Uterus (tissue), 4 donors: Measurements from ENCODE around the gene TAGLN2. TPM values are rescaled to one million over a fixed set of nuclear protein-coding genes. Genes with fewer than 3 reads are reported as not detected.

Experiments
- DNase-seq, 2 donors: peaks; one replicate each; pipeline ENCODE4 v3.0.0-alpha.2; 2019 to 2020
- H3K27ac ChIP-seq, 2 donors: fragments of 200-600 bp; sonication (generic); 1 replicate in 1 of 2; 2 replicates in 1 of 2; pipeline ENCODE4 v1.5.1; 2016 to 2018
- H3K27me3 ChIP-seq, 2 donors: fragments of 200-600 bp; sonication (generic); one replicate each; pipeline ENCODE4 v1.5.1; 2018 to 2019; ENCODE audit warnings: control low read depth in 1 of 2
- H3K36me3 ChIP-seq, 2 donors: fragments of 200-600 bp; sonication (generic); one replicate each; pipeline ENCODE4 v1.5.1; 2019; ENCODE audit warnings: control low read depth in 1 of 2
- H3K4me1 ChIP-seq, 2 donors: fragments of 200-600 bp; sonication (generic); one replicate each; pipeline ENCODE4 v1.5.1; 2018 to 2019; ENCODE audit warnings: control low read depth in 1 of 2
- H3K4me3 ChIP-seq, 2 donors: fragments of 200-600 bp; sonication (generic); 1 replicate in 1 of 2; 2 replicates in 1 of 2; pipeline ENCODE4 v1.5.1; 2018 to 2019; ENCODE audit warnings: mild to moderate bottlenecking in 1 of 2
- H3K9me3 ChIP-seq, 2 donors: fragments of 200-600 bp; sonication (generic); one replicate each; pipeline ENCODE4 v1.5.1; 2019; ENCODE audit warnings: control low read depth in 1 of 2
- POLR2A ChIP-seq, 2 donors: fragments of 450-650 bp; IDR thresholded peaks; one replicate each; pipeline ENCODE4 v1.6.1; 2016; ENCODE audit warnings: antibody characterized with exemption in 2 of 2, mild to moderate bottlenecking in 1 of 2, moderate library complexity in 1 of 2
- intact Hi-C: fragments of 100-400 bp; cut with DNase I; formaldehyde crosslinking; loops from one replicate; pipeline ENCODE4 v1.15.1; 2023; ENCODE audit warnings: low total_unique reads
- total RNA-seq, 4 donors: library from RNA; depleted of rRNA in 3 of 4; stranded (reverse); fragments of >200 nt in 3 of 4; gene quantifications; one replicate each; pipeline versions ENCODE4 v1.1.0 to v1.2.4, GENCODE V29; 2014 to 2023
- TF ChIP-seq, protein P1 (sequence below), 4 experiments: fragments of 200-600 bp in 2 of 4; fragments of 450-650 bp in 2 of 4; sonication (generic) in 2 of 4; IDR thresholded peaks; one replicate each; pipeline ENCODE4 v1.5.1; 2016 to 2019; ENCODE audit warnings: antibody characterized with exemption in 4 of 4, mild to moderate bottlenecking in 2 of 4, moderate library complexity in 1 of 4
- donor health status: DM: yes; HTN: yes; CAD: no.

TAGLN2 gene
- total RNA-seq, 4 donors from 2014 or later: 113 to 246 (median 197) TPM

- Histone ChIP-seq H3K4me1 (no peaks in the 10 kb centered on the region), H3K9me3 (no peaks in the 10 kb centered on the region), H3K4me3 (no peak overlapping the region), H3K27ac (no peak overlapping the region), H3K36me3 (no peaks in the 10 kb centered on the region), H3K27me3 (no peaks in the 10 kb centered on the region)
- intact Hi-C loops: loop anchor here (2.0 kb wide), 1 partner anchor 55 kb away; no protein-coding TSS in a partner anchor
- peak in 1 of 2 donors; percentile 11 for TF ChIP-seq POLR2A (IDR thresholded peaks at IDR 0.05)
- TF ChIP-seq, protein P1, sequence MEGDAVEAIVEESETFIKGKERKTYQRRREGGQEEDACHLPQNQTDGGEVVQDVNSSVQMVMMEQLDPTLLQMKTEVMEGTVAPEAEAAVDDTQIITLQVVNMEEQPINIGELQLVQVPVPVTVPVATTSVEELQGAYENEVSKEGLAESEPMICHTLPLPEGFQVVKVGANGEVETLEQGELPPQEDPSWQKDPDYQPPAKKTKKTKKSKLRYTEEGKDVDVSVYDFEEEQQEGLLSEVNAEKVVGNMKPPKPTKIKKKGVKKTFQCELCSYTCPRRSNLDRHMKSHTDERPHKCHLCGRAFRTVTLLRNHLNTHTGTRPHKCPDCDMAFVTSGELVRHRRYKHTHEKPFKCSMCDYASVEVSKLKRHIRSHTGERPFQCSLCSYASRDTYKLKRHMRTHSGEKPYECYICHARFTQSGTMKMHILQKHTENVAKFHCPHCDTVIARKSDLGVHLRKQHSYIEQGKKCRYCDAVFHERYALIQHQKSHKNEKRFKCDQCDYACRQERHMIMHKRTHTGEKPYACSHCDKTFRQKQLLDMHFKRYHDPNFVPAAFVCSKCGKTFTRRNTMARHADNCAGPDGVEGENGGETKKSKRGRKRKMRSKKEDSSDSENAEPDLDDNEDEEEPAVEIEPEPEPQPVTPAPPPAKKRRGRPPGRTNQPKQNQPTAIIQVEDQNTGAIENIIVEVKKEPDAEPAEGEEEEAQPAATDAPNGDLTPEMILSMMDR (IDR thresholded peaks at IDR 0.05): peak; percentile 84 to 98 (median 93)
- peak; percentile 74 to 77 for DNase-seq
These were observed 33.8 kb downstream of the TAGLN2 start for GRCh38 chr1:159891275-159892157.

GRCh38 chr1:159890390-159890789, 34.9 kb downstream of the TAGLN2 start:
- Histone ChIP-seq H3K36me3 (no peaks in the 10 kb centered on the region), H3K9me3 (no peaks in the 10 kb centered on the region), H3K4me3 (no peak overlapping the region), H3K27ac (peak overlapping the region in 1 of 2 donors; percentile 30), H3K4me1 (no peaks in the 10 kb centered on the region), H3K27me3 (no peaks in the 10 kb centered on the region)
- intact Hi-C loops: loop anchor here (2.0 kb wide), 1 partner anchor 54 kb away; no protein-coding TSS in a partner anchor
- no peak for DNase-seq
- TF ChIP-seq POLR2A (IDR thresholded peaks at IDR 0.05): no peak
- TF ChIP-seq, protein P1 (IDR thresholded peaks at IDR 0.05): no peak

- intact Hi-C loops: loop anchor here (2.0 to 10.0 kb wide), 2 partner anchors 53 to 85 kb away; partner anchors contain the start of gene FCRL6
- H3K27ac ChIP-seq: peak overlapping the region in 1 of 2 donors; percentile 30
- peak in 1 of 2 donors; percentile 54 for DNase-seq
- no peaks in the 10 kb centered on the region for H3K27me3 ChIP-seq
- no peaks in the 10 kb centered on the region for H3K4me1 ChIP-seq
- H3K4me3 ChIP-seq: no peak overlapping the region
- H3K9me3 ChIP-seq: no peaks in the 10 kb centered on the region
- TF ChIP-seq POLR2A (IDR thresholded peaks at IDR 0.05): peak in 1 of 2 donors; percentile 12
- TF ChIP-seq, protein P1 (IDR thresholded peaks at IDR 0.05): no peak
- H3K36me3 ChIP-seq: no peaks in the 10 kb centered on the region
These were observed 35.5 kb downstream of the TAGLN2 start for GRCh38 chr1:159889821-159890252.

GRCh38 chr1:159889202-159889601, 36.1 kb downstream of the TAGLN2 start:
- H3K27me3 ChIP-seq: no peaks in the 10 kb centered on the region
- no peak for TF ChIP-seq POLR2A (IDR thresholded peaks at IDR 0.05)
- no peak for DNase-seq
- H3K27ac ChIP-seq: no peak overlapping the region
- H3K4me3 ChIP-seq: no peak overlapping the region
- no peaks in the 10 kb centered on the region for H3K9me3 ChIP-seq
- H3K4me1 ChIP-seq: no peaks in the 10 kb centered on the region
- intact Hi-C loops: loop anchor here (10.0 kb wide), 1 partner anchor 84 kb away; the partner anchor contains the start of gene FCRL6
- no peaks in the 10 kb centered on the region for H3K36me3 ChIP-seq

- intact Hi-C loops: loop anchor here (10.0 kb wide), 1 partner anchor 79 kb away; the partner anchor contains the start of gene FCRL6
- Histone ChIP-seq H3K27me3 (no peaks in the 10 kb centered on the region), H3K36me3 (no peaks in the 10 kb centered on the region), H3K4me1 (no peaks in the 10 kb centered on the region), H3K4me3 (no peak overlapping the region), H3K9me3 (no peaks in the 10 kb centered on the region), H3K27ac (no peak overlapping the region)
- no peak for TF ChIP-seq POLR2A (IDR thresholded peaks at IDR 0.05)
- TF ChIP-seq, protein P1 (IDR thresholded peaks at IDR 0.05): no peak
- DNase-seq: no peak
These were observed 41.0 kb downstream of the TAGLN2 start for GRCh38 chr1:159884296-159884695.
